ENCODE measurements around the gene TSFM.

- no peak for TF ChIP-seq CTCF (IDR thresholded peaks at IDR 0.05)
- TF ChIP-seq POLR2A (IDR thresholded peaks at IDR 0.05), result no peak
Observed at GRCh38 chr12:57826400-57826799, 43.8 kb downstream of the TSFM start.
